Testis (tissue), 3 donors: ENCODE measurements around the gene BARX1. TPM values are rescaled to one million over a fixed set of nuclear protein-coding genes. Genes with fewer than 3 reads are reported as not detected.

Experiments
- DNase-seq: peaks from one replicate; pipeline ENCODE4 v3.0.0-alpha.2; 2019
- H3K27ac ChIP-seq, 2 donors: fragments of 200-600 bp; sonication (generic); one replicate each; pipeline ENCODE4 v1.5.1; 2019
- H3K27me3 ChIP-seq: fragments of 200-600 bp; sonication (generic); one replicate; pipeline ENCODE4 v1.5.1; 2019
- H3K36me3 ChIP-seq: fragments of 200-600 bp; sonication (generic); one replicate; pipeline ENCODE4 v1.5.1; 2017; ENCODE audit warnings: low read depth; ENCODE audit errors: missing control alignments
- H3K4me1 ChIP-seq: fragments of 200-600 bp; sonication (generic); one replicate; pipeline ENCODE4 v1.5.1; 2019
- H3K4me3 ChIP-seq, 2 donors: fragments of 200-600 bp; sonication (generic); one replicate each; pipeline ENCODE4 v1.5.1; 2017 to 2019
- H3K9me3 ChIP-seq: fragments of 200-600 bp; sonication (generic); one replicate; pipeline ENCODE4 v1.5.1; 2017
- POLR2A ChIP-seq: fragments of 450-650 bp; IDR thresholded peaks from one replicate; pipeline ENCODE4 v1.6.1; 2017; ENCODE audit warnings: antibody characterized with exemption, mild to moderate bottlenecking, moderate library complexity
- WGBS, 2 donors: methylation state at CpG; one replicate each; pipeline ENCODE4 v1.1.5; 2018; 5-methylcytosine and 5-hydroxymethylcytosine counted together
- intact Hi-C: fragments of 100-400 bp; cut with DNase I; formaldehyde crosslinking; loops from one replicate; pipeline ENCODE4 v1.15.1; 2023; ENCODE audit warnings: low total_unique reads
- polyA plus RNA-seq: library from polyadenylated mRNA; stranded (reverse); fragments of 350-450 nt; fragmentation: Illumina TruSeq; extraction: RNeasy Lipid Tissue Mini Kit (QIAGEN cat#74804); gene quantifications from one replicate; pipeline ENCODE4 v1.2.3, GENCODE V29; 2014; ENCODE audit warnings: low read depth, low replicate concordance; ENCODE audit not compliant: insufficient read depth
- total RNA-seq, 2 donors: library from RNA; depleted of rRNA; stranded (reverse); fragments of >200 nt; gene quantifications; one replicate each; pipeline ENCODE4 v1.2.3, GENCODE V29; 2016
- TF ChIP-seq, protein P1 (sequence below), 3 experiments: fragments of 450-650 bp in 2 of 3; fragments of 200-600 bp in 1 of 3; sonication (generic) in 1 of 3; IDR thresholded peaks; one replicate each; pipeline ENCODE4 v1.5.1; 2016 to 2019; ENCODE audit warnings: antibody characterized with exemption in 3 of 3, mild to moderate bottlenecking in 2 of 3, moderate library complexity in 1 of 3

Gene BARX1
- total and polyA plus RNA-seq, 3 donors from 2014 or later, result 3.7 to 8.6 (median 3.7) TPM

- Histone ChIP-seq H3K27ac (no peak overlapping the region), H3K36me3 (no peaks in the 10 kb centered on the region), H3K9me3 (no peaks in the 10 kb centered on the region), H3K4me3 (no peak overlapping the region), H3K4me1 (no peaks in the 10 kb centered on the region), H3K27me3 (no peaks in the 10 kb centered on the region)
- 90 to 91% methylated on average over 21 to 25 of the region's 25 CpGs for WGBS, 2 donors
- no peak for TF ChIP-seq POLR2A
- TF ChIP-seq, protein P1, sequence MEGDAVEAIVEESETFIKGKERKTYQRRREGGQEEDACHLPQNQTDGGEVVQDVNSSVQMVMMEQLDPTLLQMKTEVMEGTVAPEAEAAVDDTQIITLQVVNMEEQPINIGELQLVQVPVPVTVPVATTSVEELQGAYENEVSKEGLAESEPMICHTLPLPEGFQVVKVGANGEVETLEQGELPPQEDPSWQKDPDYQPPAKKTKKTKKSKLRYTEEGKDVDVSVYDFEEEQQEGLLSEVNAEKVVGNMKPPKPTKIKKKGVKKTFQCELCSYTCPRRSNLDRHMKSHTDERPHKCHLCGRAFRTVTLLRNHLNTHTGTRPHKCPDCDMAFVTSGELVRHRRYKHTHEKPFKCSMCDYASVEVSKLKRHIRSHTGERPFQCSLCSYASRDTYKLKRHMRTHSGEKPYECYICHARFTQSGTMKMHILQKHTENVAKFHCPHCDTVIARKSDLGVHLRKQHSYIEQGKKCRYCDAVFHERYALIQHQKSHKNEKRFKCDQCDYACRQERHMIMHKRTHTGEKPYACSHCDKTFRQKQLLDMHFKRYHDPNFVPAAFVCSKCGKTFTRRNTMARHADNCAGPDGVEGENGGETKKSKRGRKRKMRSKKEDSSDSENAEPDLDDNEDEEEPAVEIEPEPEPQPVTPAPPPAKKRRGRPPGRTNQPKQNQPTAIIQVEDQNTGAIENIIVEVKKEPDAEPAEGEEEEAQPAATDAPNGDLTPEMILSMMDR (IDR thresholded peaks at IDR 0.05), result no peak
- intact Hi-C loops, result no loop called here
- no peak for DNase-seq
Observed at GRCh38 chr9:93968451-93969327, 13.5 kb upstream of the BARX1 start.

DNA sequence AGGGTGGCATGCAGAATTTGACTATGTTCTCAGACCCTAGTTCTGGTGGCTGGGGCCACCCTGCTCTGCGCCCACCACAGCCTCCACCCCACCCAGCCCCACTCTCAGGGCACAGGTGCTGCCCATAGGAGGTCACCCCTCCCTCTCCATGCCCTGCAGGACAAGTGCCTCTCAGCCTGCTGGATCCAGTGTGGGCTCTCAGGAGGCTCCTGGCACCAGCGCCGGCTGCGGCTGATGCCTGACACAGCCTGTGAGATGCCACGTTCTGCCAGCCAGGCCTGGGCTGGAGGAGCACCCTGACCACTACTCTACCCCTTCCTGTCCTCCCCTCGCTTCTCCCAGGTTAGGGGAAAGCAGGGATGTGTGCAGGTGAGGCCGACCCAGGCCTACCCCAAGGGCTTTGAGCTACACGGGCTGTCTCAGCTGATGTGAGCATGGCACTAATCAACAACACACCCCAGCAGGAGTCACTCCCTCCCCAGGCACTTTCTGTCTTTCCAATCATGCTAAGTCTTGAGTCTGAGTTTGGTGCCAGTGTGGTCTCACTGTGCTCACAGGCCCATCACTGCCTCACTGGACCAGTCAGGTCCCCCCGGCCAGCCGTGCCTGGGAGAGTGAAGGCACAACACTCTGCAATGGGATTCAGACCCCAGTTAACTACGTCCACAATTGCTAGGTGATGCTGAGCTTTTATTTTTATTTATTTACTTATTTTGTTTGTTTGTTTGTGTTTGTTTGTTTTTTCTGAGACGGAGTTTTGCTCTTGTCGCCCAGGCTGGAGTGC lies 12.1 kb upstream of the BARX1 start:
- intact Hi-C loops, result no loop called here
- TF ChIP-seq POLR2A, result no peak
- TF ChIP-seq, protein P1 (IDR thresholded peaks at IDR 0.05), result no peak
- 90 to 96% methylated on average over 10 to 13 of the region's 13 CpGs for WGBS, 2 donors

GRCh38 chr9:93965830-93966577 lies 10.8 kb upstream of the BARX1 start:
- WGBS, 2 donors, result 77 to 87% methylated on average over 11 of the region's 11 CpGs

More for the DNA sequence above, 12.1 kb upstream of the BARX1 start:
- H3K4me1 ChIP-seq, result no peaks in the 10 kb centered on the region
- no peak overlapping the region for H3K4me3 ChIP-seq
- H3K9me3 ChIP-seq, result no peaks in the 10 kb centered on the region
- no peak overlapping the region for H3K27ac ChIP-seq
- DNase-seq, result no peak
- no peaks in the 10 kb centered on the region for H3K36me3 ChIP-seq
- no peaks in the 10 kb centered on the region for H3K27me3 ChIP-seq

GRCh38 chr9:93964685-93965084 lies 9.5 kb upstream of the BARX1 start:
- DNase-seq, result no peak
- no peak for TF ChIP-seq POLR2A
- TF ChIP-seq, protein P1 (IDR thresholded peaks at IDR 0.05), result no peak
- intact Hi-C loops, result loop anchor here (5.0 kb wide), 1 partner anchor 282 kb away; no protein-coding TSS in a partner anchor

More at GRCh38 chr9:93965830-93966577, 10.8 kb upstream of the BARX1 start:
- Histone ChIP-seq H3K4me1 (no peaks in the 10 kb centered on the region), H3K27me3 (no peaks in the 10 kb centered on the region), H3K4me3 (no peak overlapping the region), H3K9me3 (no peaks in the 10 kb centered on the region), H3K36me3 (no peaks in the 10 kb centered on the region), H3K27ac (no peak overlapping the region)
- no peak for DNase-seq
- TF ChIP-seq POLR2A, result no peak
- TF ChIP-seq, protein P1 (IDR thresholded peaks at IDR 0.05), result no peak
- intact Hi-C loops, result no loop called here

More at GRCh38 chr9:93964685-93965084, 9.5 kb upstream of the BARX1 start:
- Histone ChIP-seq H3K9me3 (no peaks in the 10 kb centered on the region), H3K36me3 (no peaks in the 10 kb centered on the region), H3K27me3 (peaks cover 4% of the 10 kb centered on the region), H3K4me3 (no peak overlapping the region), H3K27ac (no peak overlapping the region), H3K4me1 (peaks cover 9% of the 10 kb centered on the region)
- 83 to 92% methylated on average over 3 to 4 of the region's 4 CpGs for WGBS, 2 donors
